GM08714 (cell line): ENCODE measurements around the gene ECPAS.
A peak's percentile ranks its signal among the peaks of the same experiment; 100 is the strongest.
"Not testable (repeated sequence)": the region's sequence is repeated elsewhere in the genome, so short reads cannot be mapped to it uniquely, and the experiment has no call there.

Source experiments
- H3K4me3 ChIP-seq: fragments of 200-500 bp; sonication (Bioruptor generic); 2 replicates; pipeline ENCODE4 v1.5.1; 2014; ENCODE audit warnings: mild to moderate bottlenecking, low read length, inconsistent platforms
- ZNF274 ChIP-seq: IDR thresholded peaks from 2 replicates; pipeline ENCODE4 v1.6.1; 2012; ENCODE audit warnings: mild to moderate bottlenecking, low read depth, low read length

ECPAS gene

DNA sequence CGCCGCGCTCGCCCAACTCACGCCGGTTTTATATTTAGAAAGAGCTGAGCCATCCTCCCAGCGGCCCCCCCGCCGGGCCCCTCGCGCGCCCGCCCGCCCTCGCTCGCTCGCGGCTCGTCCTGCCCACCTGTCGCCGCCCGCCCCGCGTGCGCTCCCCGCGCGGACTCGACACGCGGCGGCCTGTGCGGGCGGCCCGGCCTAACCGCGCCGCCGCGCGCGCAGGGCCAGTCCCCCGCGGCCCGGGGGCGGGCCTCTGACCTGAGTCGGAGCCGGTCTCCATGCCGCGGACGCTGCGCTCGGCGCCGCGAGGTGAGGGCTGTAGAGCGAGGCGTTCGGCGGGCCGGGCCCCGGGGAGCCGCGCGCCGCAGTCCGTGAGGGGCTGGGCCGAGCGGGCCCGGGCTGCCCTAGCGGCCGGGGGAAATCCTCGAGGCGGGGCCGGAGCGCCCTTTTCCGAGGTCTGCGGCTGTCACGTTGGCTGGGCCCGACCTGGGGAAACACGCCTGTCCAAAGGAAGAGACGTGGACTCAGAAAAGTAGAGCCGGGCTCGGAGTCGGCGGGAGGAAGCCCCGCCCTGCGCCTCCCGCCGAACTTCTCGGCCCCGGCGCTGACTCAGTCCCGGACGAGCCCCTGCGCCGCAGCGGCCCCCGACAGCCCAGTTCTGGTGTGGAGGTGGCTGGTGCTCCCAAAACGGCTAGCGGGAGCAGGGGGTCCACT is at the start of gene ECPAS:
ECPAS (minus strand) TSS at position 526 of the 714 bp plus-strand sequence. CDS start 11,465 bp downstream, outside the sequence.
- H3K4me3 ChIP-seq: peak within 1 kb of the TSS; percentile 61
- no peak for TF ChIP-seq ZNF274

DNA sequence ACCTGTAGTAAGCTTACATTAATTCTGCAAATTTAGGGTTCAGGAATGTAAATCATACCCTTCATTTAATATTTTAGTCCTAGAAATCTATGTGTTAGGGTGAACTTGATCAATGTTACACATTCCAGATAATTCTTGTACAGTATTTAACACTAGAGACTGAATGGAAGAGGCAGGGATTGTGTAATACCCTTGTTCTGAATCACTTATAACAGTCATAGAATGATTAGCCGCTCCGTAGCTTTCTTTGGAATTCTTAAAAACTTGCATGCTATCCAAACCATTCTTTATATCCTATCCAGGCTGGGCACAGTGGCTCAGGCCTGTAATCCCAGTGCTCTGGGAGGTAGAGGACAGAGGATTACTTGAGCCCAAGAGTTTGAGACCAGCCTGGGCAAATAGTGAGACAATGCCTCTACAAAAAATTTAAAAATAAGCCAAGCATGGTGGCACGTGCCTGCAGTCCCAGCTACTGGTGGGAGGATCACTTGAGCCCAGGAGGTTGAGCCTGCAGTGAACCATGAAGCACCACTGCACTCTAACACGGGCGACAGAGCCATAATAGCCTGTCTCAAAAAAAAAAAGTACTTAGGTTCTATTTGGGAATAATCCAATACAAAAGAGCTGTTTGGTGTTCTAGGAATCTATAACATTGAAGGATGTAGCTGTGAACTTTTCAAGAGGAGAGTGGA is 49.1 kb upstream of the ECPAS start:
- no peak for TF ChIP-seq ZNF274
- no peak overlapping the region for H3K4me3 ChIP-seq

- TF ChIP-seq ZNF274: no peak
- no peak overlapping the region for H3K4me3 ChIP-seq
Observed at GRCh38 chr9:111531716-111532115, 47.5 kb upstream of the ECPAS start.

- TF ChIP-seq ZNF274: no peak
- H3K4me3 ChIP-seq: no peak overlapping the region
Observed at GRCh38 chr9:111529787-111530186, 45.6 kb upstream of the ECPAS start.

GRCh38 chr9:111527347-111527746 is 43.2 kb upstream of the ECPAS start:
- H3K4me3 ChIP-seq: no peak overlapping the region
- no peak for TF ChIP-seq ZNF274

- no peak for TF ChIP-seq ZNF274
- H3K4me3 ChIP-seq: peak within 1 kb of the TSS; percentile 50; the same call in 1 of the 2 replicates
Observed at GRCh38 chr9:111525056-111525977, 41.1 kb upstream of the ECPAS start, which contains the start of gene ZNF483. Gene ZNF483, plus strand, starts transcription at chr9:111525179. Its CDS starts 2,217 bp downstream, at chr9:111527396.

DNA sequence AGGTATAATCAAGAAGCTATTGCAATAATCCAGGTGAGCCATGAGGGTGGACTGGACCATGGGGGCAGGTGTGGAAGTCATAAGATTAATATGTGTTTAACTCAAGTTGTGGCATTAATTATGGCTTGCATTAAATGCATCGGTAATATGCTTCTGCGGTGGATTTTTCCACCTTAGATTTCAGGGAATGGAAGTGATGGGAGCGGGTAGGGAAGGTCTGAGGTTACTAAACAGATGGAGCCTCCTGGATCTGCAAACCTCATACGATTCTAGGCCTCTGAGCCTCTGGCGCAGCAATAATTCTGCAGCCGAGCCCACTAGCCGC is 40.5 kb upstream of the ECPAS start:
- no peak for TF ChIP-seq ZNF274
- H3K4me3 ChIP-seq: peak overlapping the region; percentile 50; the same call in 1 of the 2 replicates

DNA sequence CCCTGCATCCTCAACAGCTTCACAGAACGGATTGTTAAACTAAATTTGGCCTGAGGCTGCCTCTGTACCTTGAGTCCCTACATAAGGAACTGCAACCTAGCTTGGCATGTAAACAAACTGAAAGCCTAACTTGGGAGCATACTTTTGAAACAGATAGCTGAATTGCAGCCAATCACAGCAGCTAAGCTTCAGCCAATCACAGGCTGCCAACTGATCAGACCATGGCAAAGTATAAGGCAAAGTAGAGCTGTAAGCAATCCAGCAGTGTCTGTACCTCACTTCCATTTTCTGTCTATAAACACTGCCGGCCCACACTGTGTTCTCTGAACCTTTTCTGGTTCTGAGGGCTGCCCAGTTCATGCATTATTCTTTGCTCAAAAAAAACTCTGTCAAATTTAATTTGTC is 31.9 kb upstream of the ECPAS start:
- no peak overlapping the region for H3K4me3 ChIP-seq
- no peak for TF ChIP-seq ZNF274

GRCh38 chr9:111514967-111515366 is 30.8 kb upstream of the ECPAS start:
- no peak for TF ChIP-seq ZNF274
- H3K4me3 ChIP-seq: no peak overlapping the region

DNA sequence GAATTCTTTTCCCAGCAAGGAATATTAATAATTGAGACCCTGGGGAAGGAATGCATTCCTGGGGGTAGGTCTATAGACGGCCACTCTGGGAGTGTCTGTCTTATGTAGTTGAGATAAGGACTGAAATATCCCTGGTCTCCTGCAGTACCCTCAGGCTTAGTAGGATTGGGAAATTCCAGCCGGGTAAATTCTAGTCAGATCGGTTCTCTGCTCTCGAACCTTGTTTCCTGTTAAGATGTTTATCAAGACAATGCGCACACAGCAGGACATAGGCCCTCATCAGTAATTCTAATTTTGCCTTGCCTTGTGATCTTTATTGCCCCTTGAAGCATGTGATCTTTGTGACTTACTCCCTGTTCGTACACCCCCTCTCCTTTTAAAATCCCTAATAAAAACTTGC is 27.4 kb upstream of the ECPAS start:
- H3K4me3 ChIP-seq: not testable (repeated sequence)

DNA sequence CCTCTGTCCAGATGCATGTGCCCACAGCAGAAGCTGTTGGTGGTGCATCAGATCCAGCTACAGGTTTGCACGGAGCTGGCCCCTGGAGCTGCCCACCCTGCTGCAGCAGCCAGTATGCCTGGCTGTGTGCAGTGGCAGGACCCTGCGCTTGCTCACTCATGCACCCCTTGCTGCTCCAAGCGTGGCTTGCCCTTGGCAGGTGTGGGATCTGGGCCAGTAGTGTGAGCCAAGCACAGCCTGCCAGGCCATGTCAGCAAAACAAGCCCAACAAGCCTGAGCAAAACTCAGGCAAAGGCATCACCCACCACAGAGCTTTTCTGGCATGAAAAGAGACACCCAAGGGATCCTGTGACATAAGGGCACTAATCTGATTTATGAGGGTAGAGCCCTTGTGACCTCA is 18.3 kb upstream of the ECPAS start:
- no peak for TF ChIP-seq ZNF274
- no peak overlapping the region for H3K4me3 ChIP-seq

- H3K4me3 ChIP-seq: no peak overlapping the region
- TF ChIP-seq ZNF274: no peak
Observed at GRCh38 chr9:111501648-111502047, 17.5 kb upstream of the ECPAS start.

GRCh38 chr9:111501005-111501562 is 16.9 kb upstream of the ECPAS start:
- TF ChIP-seq ZNF274: no peak
- no peak overlapping the region for H3K4me3 ChIP-seq

DNA sequence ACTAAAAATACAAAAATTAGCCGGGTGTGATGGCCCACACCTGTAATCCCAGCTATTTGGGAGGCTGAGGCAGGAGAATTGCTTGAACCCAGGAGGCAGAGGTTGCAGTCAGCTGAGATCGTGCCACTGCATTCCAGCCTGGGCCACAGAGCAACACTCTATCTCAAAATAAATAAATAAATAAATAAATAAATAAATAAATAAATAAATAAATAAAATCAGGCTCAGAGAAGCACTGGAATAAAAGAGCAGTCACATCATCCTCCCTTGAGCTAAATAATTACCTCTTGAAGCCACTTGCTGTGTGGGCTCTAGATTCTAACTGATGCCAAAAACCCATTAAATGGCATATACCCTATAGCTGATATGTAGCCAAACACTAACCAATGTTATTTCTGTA is 13.0 kb upstream of the ECPAS start:
- H3K4me3 ChIP-seq: not testable (repeated sequence)
